DND-41 (cell line): ENCODE results near the gene SUMO3.

Experiments used
- ATAC-seq: fragments of 200-7000 bp; cut with Tn5 transposase; 3 replicates; pipeline ENCODE4 v1.9.1; 2021; ENCODE audit warnings: low read depth; ENCODE audit not compliant: insufficient read depth
- DNase-seq: peaks from one replicate; pipeline ENCODE4 v3.0.0-alpha.2; 2020
- H2AFZ ChIP-seq: 2 replicates; pipeline ENCODE4 v1.6.0; 2012; ENCODE audit warnings: low read depth, low read length
- H3K27ac ChIP-seq: 2 replicates; pipeline ENCODE4 v1.5.1; 2012; ENCODE audit warnings: low read length, inconsistent platforms
- H3K27me3 ChIP-seq: fragments of 200-600 bp; sonication (generic); 2 replicates; pipeline ENCODE4 v1.6.0; 2012; ENCODE audit warnings: low read length, mild to moderate bottlenecking, inconsistent platforms; ENCODE audit not compliant: insufficient read depth, poor library complexity
- H3K36me3 ChIP-seq: 2 replicates; pipeline ENCODE4 v1.5.1; 2012; ENCODE audit warnings: low read length, inconsistent platforms; ENCODE audit not compliant: insufficient read depth
- H3K4me1 ChIP-seq: 2 replicates; pipeline ENCODE4 v1.5.1; 2012; ENCODE audit warnings: mild to moderate bottlenecking, low read length; ENCODE audit not compliant: insufficient read depth
- H3K4me2 ChIP-seq: 2 replicates; pipeline ENCODE4 v1.6.0; 2012; ENCODE audit warnings: mild to moderate bottlenecking, moderate library complexity, low read length, inconsistent platforms; ENCODE audit not compliant: insufficient read depth
- H3K4me3 ChIP-seq, 2 experiments: fragments of 200-600 bp in 1 of 2; shearing (Covaris generic) in 1 of 2; 2 replicates each; pipeline ENCODE4 v1.5.1; 2012 to 2016; ENCODE audit warnings: inconsistent platforms in 2 of 2, low read length in 2 of 2, mild to moderate bottlenecking in 2 of 2, low read depth in 1 of 2, moderate library complexity in 1 of 2
- H3K79me2 ChIP-seq: 2 replicates; pipeline ENCODE4 v1.6.0; 2012; ENCODE audit warnings: low read length, inconsistent platforms; ENCODE audit not compliant: insufficient read depth
- H3K9ac ChIP-seq: 2 replicates; pipeline ENCODE4 v1.6.0; 2012; ENCODE audit warnings: low read depth, mild to moderate bottlenecking, inconsistent platforms, low read length, moderate library complexity
- H3K9me3 ChIP-seq: 2 replicates; pipeline ENCODE4 v1.5.1; 2012; ENCODE audit warnings: low read length, moderate library complexity, mild to moderate bottlenecking, inconsistent platforms; ENCODE audit not compliant: insufficient read depth, severe bottlenecking
- H4K20me1 ChIP-seq: 2 replicates; pipeline ENCODE4 v1.6.0; 2012; ENCODE audit warnings: low read length; ENCODE audit not compliant: insufficient read depth
- CTCF ChIP-seq: IDR thresholded peaks from 2 replicates; pipeline ENCODE4 v1.5.1; 2012; ENCODE audit warnings: borderline replicate concordance, low read length, moderate library complexity, mild to moderate bottlenecking; ENCODE audit not compliant: poor library complexity, severe bottlenecking; ENCODE audit errors: extremely low read depth
- EZH2 ChIP-seq: IDR thresholded peaks from 3 replicates; pipeline ENCODE4 v1.6.1; 2012; ENCODE audit warnings: borderline replicate concordance, low read depth, mild to moderate bottlenecking, moderate library complexity, low read length, inconsistent platforms; ENCODE audit not compliant: severe bottlenecking

The SUMO3 gene

GRCh38 chr21:44800103-44800502 lies 17.8 kb downstream of the SUMO3 start:
- peak; percentile 26 for TF ChIP-seq CTCF
- no peak for TF ChIP-seq EZH2
- peaks cover 41% of the 10 kb centered on the region; the same call in 1 of the 2 replicates for H4K20me1 ChIP-seq
- H3K4me3 ChIP-seq: peak overlapping the region; percentile 57 to 94; a peak in 3 of 4 replicates
- H3K36me3 ChIP-seq: peaks cover 51% of the 10 kb centered on the region
- no peaks in the 10 kb centered on the region for H3K9me3 ChIP-seq
- H3K4me1 ChIP-seq: peaks cover 34% of the 10 kb centered on the region
- H2AFZ ChIP-seq: no peak overlapping the region
- H3K27ac ChIP-seq: no peak overlapping the region
- H3K27me3 ChIP-seq: no peaks in the 10 kb centered on the region
- ATAC-seq (no peak), DNase-seq (no peak)
- peak overlapping the region; percentile 71 for H3K4me2 ChIP-seq
- peak overlapping the region; percentile 83 for H3K9ac ChIP-seq
- peaks cover 77% of the 10 kb centered on the region for H3K79me2 ChIP-seq

GRCh38 chr21:44799646-44800045 lies 18.2 kb downstream of the SUMO3 start:
- Histone ChIP-seq H3K27me3 (no peaks in the 10 kb centered on the region), H3K4me2 (peak overlapping the region; percentile 71; the same call in 1 of the 2 replicates), H3K36me3 (peaks cover 46% of the 10 kb centered on the region), H3K9ac (no peak overlapping the region; the same call in 1 of the 2 replicates), H3K4me1 (peaks cover 34% of the 10 kb centered on the region), H3K79me2 (peaks cover 81% of the 10 kb centered on the region), H2AFZ (no peak overlapping the region), H3K27ac (no peak overlapping the region), H4K20me1 (peaks cover 40% of the 10 kb centered on the region; the same call in 1 of the 2 replicates), H3K4me3 (peak overlapping the region in 1 of 2 experiments; percentile 94; a peak in 1 of 4 replicates), H3K9me3 (no peaks in the 10 kb centered on the region)
- TF ChIP-seq EZH2 (no peak), CTCF (no peak)
- DNase-seq (no peak), ATAC-seq (no peak)

- no peak overlapping the region for H3K9ac ChIP-seq
- peaks cover 28% of the 10 kb centered on the region for H3K4me1 ChIP-seq
- no peak overlapping the region for H3K4me3 ChIP-seq
- DNase-seq: no peak
- H3K36me3 ChIP-seq: peaks cover 39% of the 10 kb centered on the region
- H3K27ac ChIP-seq: no peak overlapping the region
- H3K9me3 ChIP-seq: no peaks in the 10 kb centered on the region
- no peak for ATAC-seq
- peaks cover 97% of the 10 kb centered on the region for H3K79me2 ChIP-seq
- TF ChIP-seq CTCF (no peak), EZH2 (no peak)
- H3K4me2 ChIP-seq: no peak overlapping the region
- peaks cover 53% of the 10 kb centered on the region for H4K20me1 ChIP-seq
- H3K27me3 ChIP-seq: no peaks in the 10 kb centered on the region
- H2AFZ ChIP-seq: no peak overlapping the region
Measured at GRCh38 chr21:44797775-44798174, 20.1 kb downstream of the SUMO3 start.
